T-helper 2 cell treated with Interferon-gamma antibody and Interleukin-4, amounts not matched to agents 5 μg/mL and 100 μg/mL, for 36 hours (primary cell): ENCODE data around the gene MTHFD2.

ENCODE experiments used
- DNase-seq: peaks from one replicate; pipeline ENCODE4 v3.0.0; 2021; ENCODE audit warnings: low spot score
- H3K27ac Mint-ChIP-seq: one replicate; pipeline ENCODE4 v1.8.0; 2021; ENCODE audit warnings: mild to moderate bottlenecking, mixed read lengths
- H3K27me3 Mint-ChIP-seq: one replicate; pipeline ENCODE4 v1.8.0; 2021; ENCODE audit warnings: low read depth, mixed read lengths
- H3K36me3 Mint-ChIP-seq: one replicate; pipeline ENCODE4 v1.8.0; 2021; ENCODE audit warnings: low read depth, mixed read lengths
- H3K4me1 Mint-ChIP-seq: one replicate; pipeline ENCODE4 v1.8.0; 2021; ENCODE audit warnings: low read depth, mixed read lengths
- H3K4me3 Mint-ChIP-seq: one replicate; pipeline ENCODE4 v1.8.0; 2022; ENCODE audit warnings: mild to moderate bottlenecking, moderate library complexity, mixed read lengths
- H3K9me3 Mint-ChIP-seq: one replicate; pipeline ENCODE4 v1.8.0; 2021; ENCODE audit warnings: mixed read lengths

Gene MTHFD2

GRCh38 chr2:74252862-74253261 is 54.4 kb downstream of the MTHFD2 start:
- Mint-ChIP-seq H3K36me3 (no peaks in the 10 kb centered on the region), H3K27ac (no peak overlapping the region), H3K9me3 (no peaks in the 10 kb centered on the region), H3K27me3 (no peaks in the 10 kb centered on the region), H3K4me3 (no peak overlapping the region), H3K4me1 (no peaks in the 10 kb centered on the region)
- no peak for DNase-seq

- H3K4me3 Mint-ChIP-seq, result no peak overlapping the region
- no peak for DNase-seq
- no peaks in the 10 kb centered on the region for H3K4me1 Mint-ChIP-seq
- no peak overlapping the region for H3K27ac Mint-ChIP-seq
- no peaks in the 10 kb centered on the region for H3K36me3 Mint-ChIP-seq
- H3K9me3 Mint-ChIP-seq, result no peaks in the 10 kb centered on the region
- H3K27me3 Mint-ChIP-seq, result no peaks in the 10 kb centered on the region
Observed at GRCh38 chr2:74253306-74253970, 55.0 kb downstream of the MTHFD2 start.

DNA sequence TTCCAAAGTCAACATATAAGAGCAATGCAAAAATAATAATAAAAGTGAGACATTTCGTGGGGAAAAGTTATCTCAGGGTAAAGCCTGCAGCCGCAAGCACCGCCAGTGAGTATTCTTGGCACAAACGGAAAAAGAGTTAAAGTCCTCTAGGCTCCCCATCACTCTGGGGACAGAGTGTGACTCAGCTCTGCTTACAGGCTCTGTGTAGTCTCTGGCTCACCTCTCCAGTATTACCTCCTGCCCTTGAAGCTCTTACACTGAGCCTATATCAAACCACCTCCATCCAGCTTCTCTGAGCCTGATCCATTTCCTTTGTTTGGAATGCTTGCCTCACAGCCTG is 55.5 kb downstream of the MTHFD2 start:
- Mint-ChIP-seq H3K4me3 (no peak overlapping the region), H3K9me3 (no peaks in the 10 kb centered on the region), H3K27me3 (no peaks in the 10 kb centered on the region), H3K36me3 (no peaks in the 10 kb centered on the region), H3K4me1 (no peaks in the 10 kb centered on the region), H3K27ac (no peak overlapping the region)
- DNase-seq, result no peak

- no peak for DNase-seq
- Mint-ChIP-seq H3K27me3 (no peaks in the 10 kb centered on the region), H3K27ac (no peak overlapping the region), H3K9me3 (no peaks in the 10 kb centered on the region), H3K4me1 (no peaks in the 10 kb centered on the region), H3K36me3 (no peaks in the 10 kb centered on the region), H3K4me3 (no peak overlapping the region)
Observed at GRCh38 chr2:74255660-74256213, 57.3 kb downstream of the MTHFD2 start.

GRCh38 chr2:74259191-74259590 is 60.8 kb downstream of the MTHFD2 start:
- H3K4me3 Mint-ChIP-seq, result no peak overlapping the region
- H3K27me3 Mint-ChIP-seq, result no peaks in the 10 kb centered on the region
- peaks cover 3% of the 10 kb centered on the region for H3K4me1 Mint-ChIP-seq
- no peak overlapping the region for H3K27ac Mint-ChIP-seq
- H3K9me3 Mint-ChIP-seq, result no peaks in the 10 kb centered on the region
- no peak for DNase-seq
- H3K36me3 Mint-ChIP-seq, result no peaks in the 10 kb centered on the region

GRCh38 chr2:74259733-74260132 is 61.3 kb downstream of the MTHFD2 start:
- Mint-ChIP-seq H3K9me3 (no peaks in the 10 kb centered on the region), H3K4me1 (peaks cover 3% of the 10 kb centered on the region), H3K27ac (no peak overlapping the region), H3K36me3 (no peaks in the 10 kb centered on the region), H3K27me3 (no peaks in the 10 kb centered on the region), H3K4me3 (no peak overlapping the region)
- DNase-seq, result no peak

GRCh38 chr2:74260495-74260894 is 62.1 kb downstream of the MTHFD2 start:
- Mint-ChIP-seq H3K9me3 (no peaks in the 10 kb centered on the region), H3K4me1 (peaks cover 4% of the 10 kb centered on the region), H3K36me3 (peaks cover 2% of the 10 kb centered on the region), H3K27ac (no peak overlapping the region), H3K4me3 (no peak overlapping the region), H3K27me3 (no peaks in the 10 kb centered on the region)
- DNase-seq, result no peak

DNA sequence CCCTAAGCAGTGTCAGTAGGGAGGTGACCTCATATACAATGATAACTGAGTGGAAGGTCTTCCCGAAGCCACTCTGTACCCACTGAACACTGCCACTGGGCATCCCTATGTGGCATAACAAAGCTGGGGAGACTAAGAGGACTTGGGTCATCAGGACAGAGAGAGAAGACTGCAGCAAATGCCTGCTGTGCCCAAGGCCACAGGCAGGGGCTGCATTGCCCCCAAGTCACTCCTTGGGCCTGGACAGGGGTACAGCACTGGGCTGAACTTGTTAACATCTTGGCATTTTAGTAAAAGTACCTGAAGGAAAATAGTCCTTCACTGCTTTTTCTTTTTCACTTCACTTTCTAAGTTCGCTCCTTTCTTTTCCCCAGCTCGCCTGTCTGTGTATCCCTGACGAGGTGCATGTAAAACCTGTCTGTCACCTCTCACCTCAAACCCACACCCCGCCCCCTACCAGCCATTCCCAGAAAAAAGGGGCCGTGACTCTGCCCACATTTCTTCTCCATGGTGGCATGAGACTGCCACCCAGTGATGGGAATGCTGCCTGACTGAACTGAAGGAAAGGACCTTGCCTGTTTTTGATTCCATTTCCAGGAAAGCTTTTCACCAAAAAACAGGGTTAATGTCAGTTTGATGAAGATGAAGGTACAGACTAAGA is 62.9 kb downstream of the MTHFD2 start:
- H3K27me3 Mint-ChIP-seq, result no peaks in the 10 kb centered on the region
- no peak overlapping the region for H3K4me3 Mint-ChIP-seq
- no peak overlapping the region for H3K27ac Mint-ChIP-seq

DNA sequence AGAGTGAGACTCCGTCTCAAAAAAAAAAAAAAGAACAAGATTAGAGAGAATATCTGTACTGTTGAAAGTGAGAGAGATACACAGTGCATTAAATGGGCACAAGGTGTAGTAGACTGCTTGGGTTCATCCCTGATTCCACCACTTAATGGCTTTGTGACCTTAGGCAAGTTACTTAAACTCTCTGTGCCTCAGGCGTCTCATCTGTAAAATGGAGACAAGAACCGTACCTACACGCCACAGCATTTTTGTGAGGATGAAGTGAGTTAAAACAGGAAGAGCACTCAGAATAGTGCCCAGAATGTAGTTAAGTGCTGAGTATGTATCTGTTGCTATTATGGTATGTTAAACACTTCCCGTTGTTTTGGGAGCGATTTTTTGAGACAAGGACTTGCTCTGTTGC is 64.3 kb downstream of the MTHFD2 start:
- H3K4me1 Mint-ChIP-seq, result peaks cover 15% of the 10 kb centered on the region
- H3K9me3 Mint-ChIP-seq, result no peaks in the 10 kb centered on the region
- H3K4me3 Mint-ChIP-seq, result no peak overlapping the region
- H3K27ac Mint-ChIP-seq, result no peak overlapping the region
- H3K36me3 Mint-ChIP-seq, result peaks cover 2% of the 10 kb centered on the region
- H3K27me3 Mint-ChIP-seq, result no peaks in the 10 kb centered on the region
- DNase-seq, result no peak

More for the DNA sequence above, 62.9 kb downstream of the MTHFD2 start:
- DNase-seq, result no peak
- Mint-ChIP-seq H3K9me3 (no peaks in the 10 kb centered on the region), H3K36me3 (peaks cover 2% of the 10 kb centered on the region), H3K4me1 (peaks cover 8% of the 10 kb centered on the region)

GRCh38 chr2:74264281-74264680 is 65.9 kb downstream of the MTHFD2 start:
- no peak overlapping the region for H3K4me3 Mint-ChIP-seq
- DNase-seq, result no peak
- H3K27ac Mint-ChIP-seq, result no peak overlapping the region
- peaks cover 19% of the 10 kb centered on the region for H3K4me1 Mint-ChIP-seq
- H3K36me3 Mint-ChIP-seq, result peaks cover 2% of the 10 kb centered on the region
- no peaks in the 10 kb centered on the region for H3K9me3 Mint-ChIP-seq
- H3K27me3 Mint-ChIP-seq, result no peaks in the 10 kb centered on the region

GRCh38 chr2:74267068-74267467 is 68.7 kb downstream of the MTHFD2 start:
- Mint-ChIP-seq H3K4me3 (peak overlapping the region; percentile 76), H3K36me3 (peaks cover 2% of the 10 kb centered on the region), H3K4me1 (peaks cover 21% of the 10 kb centered on the region), H3K27ac (peak overlapping the region; percentile 91), H3K27me3 (no peaks in the 10 kb centered on the region), H3K9me3 (no peaks in the 10 kb centered on the region)
- peak; percentile 51 for DNase-seq
